ENCODE results near the gene SIX4. TPM values are rescaled to one million over a fixed set of nuclear protein-coding genes. Genes with fewer than 3 reads are reported as not detected.

The SIX4 gene
- total and polyA plus RNA-seq, 10 donors = 0.03 to 0.51 (median 0.19) TPM; not detected in 4

GRCh38 chr14:60757567-60758002 is 33.4 kb upstream of the SIX4 start:
- H3K4me1 ChIP-seq = peaks cover 4 to 71% (median 40%) of the 10 kb centered on the region in 6 donors
- TF ChIP-seq POLR2A (IDR thresholded peaks at IDR 0.05) = no peak
- no peak for TF ChIP-seq CTCF (IDR thresholded peaks at IDR 0.05 in 8 of 11, conservative IDR thresholded peaks at IDR 0.05 in 3 of 11)
- H3K27ac ChIP-seq = no peak overlapping the region
- H3K27me3 ChIP-seq (replicated peaks in 1 of 7) = no peaks in the 10 kb centered on the region
- no peaks in the 10 kb centered on the region for H3K9me3 ChIP-seq
- no peak overlapping the region for H3K4me3 ChIP-seq
- no peak for DNase-seq
- WGBS, 5 donors = 48 to 90% (median 76%) methylated on average over 1 of the region's 1 CpG
- intact Hi-C loops (cut with DNase I; ENCODE audit: low total_unique reads) = no loop called here
- no peaks in the 10 kb centered on the region for H3K36me3 ChIP-seq

- H3K4me3 ChIP-seq = no peak overlapping the region
- intact Hi-C loops (cut with DNase I; ENCODE audit: low total_unique reads) = no loop called here
- 41 to 62% (median 54%) methylated on average over 1 of the region's 1 CpG for WGBS, 5 donors
- H3K4me1 ChIP-seq = peaks cover 4 to 75% (median 40%) of the 10 kb centered on the region in 6 donors
- H3K27me3 ChIP-seq (replicated peaks in 1 of 7) = no peaks in the 10 kb centered on the region
- H3K27ac ChIP-seq = no peak overlapping the region
- TF ChIP-seq POLR2A (IDR thresholded peaks at IDR 0.05) (no peak), POLR2AphosphoS5 (IDR thresholded peaks at IDR 0.05) (no peak)
- H3K9me3 ChIP-seq = no peaks in the 10 kb centered on the region
- H3K36me3 ChIP-seq = no peaks in the 10 kb centered on the region
- no peak for DNase-seq
Observed at GRCh38 chr14:60756847-60757246, 32.7 kb upstream of the SIX4 start.

- no peak for DNase-seq
- TF ChIP-seq POLR2AphosphoS5 (IDR thresholded peaks at IDR 0.05) (peak in 1 of 3 donors; percentile 26), CTCF (IDR thresholded peaks at IDR 0.05 in 8 of 11, conservative IDR thresholded peaks at IDR 0.05 in 3 of 11) (no peak)
Observed at GRCh38 chr14:60753264-60754119, 29.3 kb upstream of the SIX4 start.

GRCh38 chr14:60744566-60744965 is 20.4 kb upstream of the SIX4 start:
- H3K4me3 ChIP-seq = no peak overlapping the region
- intact Hi-C loops (cut with DNase I; ENCODE audit: low total_unique reads) = no loop called here
- H3K27ac ChIP-seq = no peak overlapping the region
- DNase-seq = no peak
- no peaks in the 10 kb centered on the region for H3K27me3 ChIP-seq (replicated peaks in 1 of 7)
- H3K36me3 ChIP-seq = peaks cover 0 to 4% (median 0%) of the 10 kb centered on the region in 6 donors
- peaks cover 7 to 22% (median 20%) of the 10 kb centered on the region in 8 donors for H3K9me3 ChIP-seq
- TF ChIP-seq CTCF (IDR thresholded peaks at IDR 0.05 in 8 of 11, conservative IDR thresholded peaks at IDR 0.05 in 3 of 11) = no peak
- TF ChIP-seq POLR2AphosphoS5 (IDR thresholded peaks at IDR 0.05) = no peak
- no peak for TF ChIP-seq POLR2A (IDR thresholded peaks at IDR 0.05)
- H3K4me1 ChIP-seq = no peaks in the 10 kb centered on the region

More at GRCh38 chr14:60753264-60754119, 29.3 kb upstream of the SIX4 start:
- Histone ChIP-seq H3K9me3 (no peaks in the 10 kb centered on the region), H3K27me3 (replicated peaks in 1 of 7) (no peaks in the 10 kb centered on the region), H3K27ac (peak overlapping the region in 4 of 8 donors; percentile 26 to 53 (median 36)), H3K4me1 (peaks cover 2 to 52% (median 30%) of the 10 kb centered on the region in 6 donors), H3K4me3 (peak overlapping the region in 1 of 8 donors; percentile 13), H3K36me3 (no peaks in the 10 kb centered on the region)
- 26 to 41% (median 37%) methylated on average over 7 of the region's 7 CpGs for WGBS, 5 donors
- intact Hi-C loops (cut with DNase I; ENCODE audit: low total_unique reads) = no loop called here
